Measurements from ENCODE around the gene IMPA2. TPM values are rescaled to one million over a fixed set of nuclear protein-coding genes. Genes with fewer than 3 reads are reported as not detected.

The IMPA2 gene
- total and polyA plus RNA-seq, 2 of the 13 experiments (the other 11 are each of a cell fraction or from before 2014, with no cell fraction given): 37.8 to 71.8 TPM

GRCh38 chr18:12044591-12044990 lies 63.3 kb downstream of the IMPA2 start:
- H3K9me3 ChIP-seq (ENCODE audit: low read length): no peaks in the 10 kb centered on the region
- CTCF ChIA-PET (ENCODE audit: low intra/inter-chr PET ratio, low total read pairs): no interaction called here
- in situ Hi-C loops (cut with HindIII; ENCODE audit: extremely low pct_ligation_motif_present, low pct_unique_long_range_greater_than_20kb): loop anchor here (5.0 to 10.0 kb wide), 2 partner anchors 307 to 390 kb away; no protein-coding TSS in a partner anchor
- POLR2A ChIA-PET: interaction anchor here (1.2 kb wide), 1 partner anchor 50 kb away, joined by 3 read pairs; no protein-coding TSS in a partner anchor
- BruUV-seq (replicated peaks): no TSS peak
- no peaks in the 10 kb centered on the region for H3K79me2 ChIP-seq (ENCODE audit: insufficient read depth, low read length)
- peak overlapping the region; percentile 65; the same call in 1 of the 2 replicates for H3K4me2 ChIP-seq (ENCODE audit: low read depth, low read length)
- H3K4me3 ChIP-seq (replicated peaks in 1 of 3; ENCODE audit: insufficient read depth in 1 of 3, low read depth in 2 of 3, low read length in 3 of 3): no peak overlapping the region
- no peak overlapping the region for H3K27ac ChIP-seq (ENCODE audit: extremely low read length, insufficient read depth, low read length)
- no peaks in the 10 kb centered on the region for H4K20me1 ChIP-seq (ENCODE audit: insufficient read depth, low read length)
- H3K9ac ChIP-seq (ENCODE audit: insufficient read depth, low read depth, low read length): no peak overlapping the region
- intact Hi-C loops (cut with micrococcal nuclease; ENCODE audit: unreplicated experiment): no loop called here
- H3K27me3 ChIP-seq (ENCODE audit: control insufficient read depth in 1 of 2, insufficient read depth in 2 of 2, low read length in 2 of 2): peaks cover 0 to 17% of the 10 kb centered on the region in 2 experiments; a peak in 3 of 5 replicates
- TF ChIP-seq ZFY (CRISPR knock-in tag; IDR thresholded peaks at IDR 0.05): 0 out of 2 replicates have a peak, but pooled peaks have one; percentile 5
- no peak for TF ChIP-seq CREB3 (CRISPR knock-in tag; IDR thresholded peaks at IDR 0.05)
- DNase-seq (ENCODE audit: low spot score) (no peak), ATAC-seq (no peak), FAIRE-seq (no peak)
- no peak overlapping the region for H2AFZ ChIP-seq (ENCODE audit: low read length)
- H3K36me3 ChIP-seq (replicated peaks in 1 of 2; ENCODE audit: control insufficient read depth in 1 of 2, insufficient read depth in 2 of 2, low read length in 2 of 2): no peaks in the 10 kb centered on the region
- 40% methylated on average over 5 of the region's 5 CpGs for WGBS (ENCODE audit: low lambda C conversion rate)
- H3K4me1 ChIP-seq (ENCODE audit: insufficient read depth, low read length): peaks cover 23% of the 10 kb centered on the region

- intact Hi-C loops (cut with micrococcal nuclease; ENCODE audit: unreplicated experiment): no loop called here
- no TSS peak for BruUV-seq (replicated peaks)
- H4K20me1 ChIP-seq (ENCODE audit: insufficient read depth, low read length): no peaks in the 10 kb centered on the region
- DNase-seq (ENCODE audit: low spot score) (peak; percentile 21), FAIRE-seq (no peak), ATAC-seq (peak; percentile 75)
- H3K4me3 ChIP-seq (replicated peaks in 1 of 3; ENCODE audit: insufficient read depth in 1 of 3, low read depth in 2 of 3, low read length in 3 of 3): no peak overlapping the region
- no peak overlapping the region; the same call in 1 of the 2 replicates for H3K4me2 ChIP-seq (ENCODE audit: low read depth, low read length)
- H3K9ac ChIP-seq (ENCODE audit: insufficient read depth, low read depth, low read length): no peak overlapping the region
- H3K36me3 ChIP-seq (replicated peaks in 1 of 2; ENCODE audit: control insufficient read depth in 1 of 2, insufficient read depth in 2 of 2, low read length in 2 of 2): no peaks in the 10 kb centered on the region
- ChIA-PET POLR2A (no interaction called here), CTCF (ENCODE audit: low intra/inter-chr PET ratio, low total read pairs) (interaction anchor here (1.1 kb wide), 1 partner anchor 108 kb away, joined by 3 read pairs; no protein-coding TSS in a partner anchor)
- H3K27me3 ChIP-seq (ENCODE audit: control insufficient read depth in 1 of 2, insufficient read depth in 2 of 2, low read length in 2 of 2): peaks cover 2 to 23% of the 10 kb centered on the region in 2 experiments; a peak in 3 of 5 replicates
- H3K79me2 ChIP-seq (ENCODE audit: insufficient read depth, low read length): no peaks in the 10 kb centered on the region
- WGBS (ENCODE audit: low lambda C conversion rate): 52% methylated on average over 11 of the region's 15 CpGs
- in situ Hi-C loops (cut with HindIII; ENCODE audit: extremely low pct_ligation_motif_present, low pct_unique_long_range_greater_than_20kb): loop anchor here (10.0 kb wide), 1 partner anchor 391 kb away; no protein-coding TSS in a partner anchor
- H2AFZ ChIP-seq (ENCODE audit: low read length): no peak overlapping the region
- H3K9me3 ChIP-seq (ENCODE audit: low read length): no peaks in the 10 kb centered on the region
- no peak overlapping the region for H3K27ac ChIP-seq (ENCODE audit: extremely low read length, insufficient read depth, low read length)
- peaks cover 18% of the 10 kb centered on the region for H3K4me1 ChIP-seq (ENCODE audit: insufficient read depth, low read length)
- TF ChIP-seq STAG1 (CRISPR knock-in tag; IDR thresholded peaks at IDR 0.05) (0 out of 2 replicates have a peak, but pooled peaks have one; percentile 5), ZNF274 (CRISPR knock-in tag; IDR thresholded peaks at IDR 0.05) (no peak), CTCF (CRISPR knock-in tag; IDR thresholded peaks at IDR 0.05) (peak; percentile 27; the same call in 1 of the 2 replicates), KAT8 (CRISPR knock-in tag; IDR thresholded peaks at IDR 0.05) (no peak), IRX3 (CRISPR knock-in tag; IDR thresholded peaks at IDR 0.05; ENCODE audit: borderline replicate concordance, low read depth) (no peak), THAP11 (CRISPR knock-in tag; IDR thresholded peaks at IDR 0.05) (no peak), HNRNPLL (IDR thresholded peaks at IDR 0.05; ENCODE audit: low read depth, low read length, poor library complexity, severe bottlenecking) (no peak), SMC3 (IDR thresholded peaks at IDR 0.05; ENCODE audit: low read length) (no peak), REL (CRISPR knock-in tag; conservative IDR thresholded peaks at IDR 0.05) (no peak), ZNF788 (CRISPR knock-in tag; IDR thresholded peaks at IDR 0.05; ENCODE audit: borderline replicate concordance) (no peak), RNF2 (conservative IDR thresholded peaks at IDR 0.05; ENCODE audit: low read depth) (no peak), BRD4 (CRISPR knock-in tag; IDR thresholded peaks at IDR 0.05) (no peak), NCOR1 (IDR thresholded peaks at IDR 0.05; ENCODE audit: borderline replicate concordance, low read length) (no peak), ZNF431 (CRISPR knock-in tag; IDR thresholded peaks at IDR 0.05; ENCODE audit: borderline replicate concordance, low read depth) (no peak)
These were observed 64.9 kb downstream of the IMPA2 start for GRCh38 chr18:12046046-12046750.

Data from HepG2 (cell line).